ENCODE results near the gene GOLGA7B.

The GOLGA7B gene

DNA sequence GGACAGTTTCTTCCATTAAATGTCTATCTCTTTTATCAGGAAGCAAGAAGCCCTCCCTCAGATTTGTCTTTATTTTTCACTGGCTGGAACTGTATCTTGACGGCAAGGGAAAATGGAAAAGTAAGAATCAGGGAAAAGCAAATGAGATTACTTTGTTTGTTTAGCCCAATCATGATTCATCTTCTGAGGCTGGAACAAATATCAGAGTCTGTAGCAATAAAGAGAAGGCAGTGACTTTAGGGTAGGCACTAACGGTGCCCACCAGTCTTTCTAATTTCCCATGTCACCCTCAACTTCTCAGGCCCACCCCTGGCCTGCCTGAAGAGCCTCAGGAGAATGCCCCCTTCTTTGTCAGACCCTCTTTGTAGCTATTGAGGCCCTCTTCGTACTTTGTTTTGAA lies 36.3 kb upstream of the GOLGA7B start:
- Histone ChIP-seq H3K27ac (replicated peaks; ENCODE audit: low read length) (no peak overlapping the region), H3K9me3 (replicated peaks in 1 of 2; ENCODE audit: control insufficient read depth in 2 of 2, insufficient read depth in 1 of 2, low read depth in 1 of 2, low read length in 2 of 2) (no peaks in the 10 kb centered on the region), H3K14ac (ENCODE audit: low read length) (no peak overlapping the region), H3K27me3 (ENCODE audit: control insufficient read depth in 3 of 3, insufficient read depth in 3 of 3, low read depth in 1 of 3, low read length in 3 of 3) (peaks cover 0 to 35% (median 0%) of the 10 kb centered on the region in 3 experiments), H2BK120ac (ENCODE audit: low read depth, low read length) (no peak overlapping the region), H2BK15ac (ENCODE audit: low read length) (no peak overlapping the region), H3K4me2 (ENCODE audit: insufficient read depth, low read length, poor library complexity, severe bottlenecking) (no peak overlapping the region), H3K4me3 (ENCODE audit: low read length in 2 of 2) (no peak overlapping the region), H3K9ac (ENCODE audit: low read depth, low read length, poor library complexity) (no peak overlapping the region), H3K36me3 (replicated peaks in 1 of 2; ENCODE audit: control insufficient read depth in 2 of 2, insufficient read depth in 2 of 2, low read length in 2 of 2) (no peaks in the 10 kb centered on the region), H4K8ac (ENCODE audit: low read depth, low read length) (no peak overlapping the region), H3K18ac (ENCODE audit: low read length) (no peak overlapping the region), H4K91ac (ENCODE audit: low read depth, low read length, poor library complexity) (no peak overlapping the region), H3K4me1 (ENCODE audit: control insufficient read depth in 2 of 2, insufficient read depth in 1 of 2, low read depth in 1 of 2, low read length in 2 of 2) (no peaks in the 10 kb centered on the region), H2AK5ac (ENCODE audit: low read depth, low read length) (no peak overlapping the region), H2BK5ac (ENCODE audit: low read length) (no peak overlapping the region), H3K79me1 (ENCODE audit: low read depth, low read length) (no peaks in the 10 kb centered on the region), H2AFZ (ENCODE audit: low read length) (no peak overlapping the region), H2BK12ac (ENCODE audit: low read length) (no peak overlapping the region), H3K4ac (ENCODE audit: low read length) (no peak overlapping the region), H3K23ac (ENCODE audit: low read depth, low read length, poor library complexity) (no peak overlapping the region)
- WGBS, 2 donors (ENCODE audit: extremely low coverage in 2 of 2, insufficient read length in 2 of 2, insufficient replicate concordance in 1 of 2) = no CpG with 5 or more reads among the region's 3 CpGs
- no peak for DNase-seq (ENCODE audit: low spot score)

DNA sequence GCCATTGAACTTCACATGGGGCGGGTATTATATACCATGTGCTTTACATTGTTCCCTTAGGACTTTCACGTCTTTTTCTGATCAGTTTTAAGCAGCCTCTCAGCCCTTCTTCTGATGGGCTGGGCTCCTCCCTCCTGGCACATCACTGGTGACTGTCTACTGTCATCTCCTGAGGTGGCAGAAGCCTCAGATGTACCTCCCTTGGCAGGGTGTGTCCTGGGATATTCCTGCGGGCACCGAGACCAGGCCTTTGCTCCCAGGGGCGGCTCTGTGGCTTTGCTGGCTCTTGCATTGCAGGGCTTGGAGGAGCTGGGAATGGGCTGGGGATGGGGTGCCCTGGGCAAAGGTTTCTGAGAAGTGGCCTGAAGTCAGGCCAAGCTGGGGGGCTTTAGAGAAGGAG lies 34.6 kb upstream of the GOLGA7B start:
- H3K27me3 ChIP-seq (ENCODE audit: control insufficient read depth in 3 of 3, insufficient read depth in 3 of 3, low read depth in 1 of 3, low read length in 3 of 3) = peaks cover 0 to 47% (median 0%) of the 10 kb centered on the region in 3 experiments
- H3K27ac ChIP-seq (replicated peaks; ENCODE audit: low read length) = no peak overlapping the region
- H3K4ac ChIP-seq (ENCODE audit: low read length) = no peak overlapping the region
- no peak overlapping the region for H3K4me2 ChIP-seq (ENCODE audit: insufficient read depth, low read length, poor library complexity, severe bottlenecking)
- no peak overlapping the region for H2AFZ ChIP-seq (ENCODE audit: low read length)
- no peak overlapping the region for H2BK5ac ChIP-seq (ENCODE audit: low read length)
- H3K18ac ChIP-seq (ENCODE audit: low read length) = no peak overlapping the region
- DNase-seq (ENCODE audit: low spot score) = no peak
- no peak overlapping the region for H3K9ac ChIP-seq (ENCODE audit: low read depth, low read length, poor library complexity)
- H3K9me3 ChIP-seq (replicated peaks in 1 of 2; ENCODE audit: control insufficient read depth in 2 of 2, insufficient read depth in 1 of 2, low read depth in 1 of 2, low read length in 2 of 2) = no peaks in the 10 kb centered on the region
- no CpG with 5 or more reads among the region's 5 CpGs for WGBS, 2 donors (ENCODE audit: extremely low coverage in 2 of 2, insufficient read length in 2 of 2, insufficient replicate concordance in 1 of 2)
- H3K23ac ChIP-seq (ENCODE audit: low read depth, low read length, poor library complexity) = no peak overlapping the region
- no peak overlapping the region for H2BK12ac ChIP-seq (ENCODE audit: low read length)
- H2BK15ac ChIP-seq (ENCODE audit: low read length) = no peak overlapping the region
- H3K79me1 ChIP-seq (ENCODE audit: low read depth, low read length) = no peaks in the 10 kb centered on the region
- no peak overlapping the region for H2BK120ac ChIP-seq (ENCODE audit: low read depth, low read length)
- no peaks in the 10 kb centered on the region for H3K4me1 ChIP-seq (ENCODE audit: control insufficient read depth in 2 of 2, insufficient read depth in 1 of 2, low read depth in 1 of 2, low read length in 2 of 2)
- H3K36me3 ChIP-seq (replicated peaks in 1 of 2; ENCODE audit: control insufficient read depth in 2 of 2, insufficient read depth in 2 of 2, low read length in 2 of 2) = no peaks in the 10 kb centered on the region
- no peak overlapping the region for H3K4me3 ChIP-seq (ENCODE audit: low read length in 2 of 2)
- H4K91ac ChIP-seq (ENCODE audit: low read depth, low read length, poor library complexity) = no peak overlapping the region
- H2AK5ac ChIP-seq (ENCODE audit: low read depth, low read length) = no peak overlapping the region
- no peak overlapping the region for H4K8ac ChIP-seq (ENCODE audit: low read depth, low read length)
- no peak overlapping the region for H3K14ac ChIP-seq (ENCODE audit: low read length)

DNA sequence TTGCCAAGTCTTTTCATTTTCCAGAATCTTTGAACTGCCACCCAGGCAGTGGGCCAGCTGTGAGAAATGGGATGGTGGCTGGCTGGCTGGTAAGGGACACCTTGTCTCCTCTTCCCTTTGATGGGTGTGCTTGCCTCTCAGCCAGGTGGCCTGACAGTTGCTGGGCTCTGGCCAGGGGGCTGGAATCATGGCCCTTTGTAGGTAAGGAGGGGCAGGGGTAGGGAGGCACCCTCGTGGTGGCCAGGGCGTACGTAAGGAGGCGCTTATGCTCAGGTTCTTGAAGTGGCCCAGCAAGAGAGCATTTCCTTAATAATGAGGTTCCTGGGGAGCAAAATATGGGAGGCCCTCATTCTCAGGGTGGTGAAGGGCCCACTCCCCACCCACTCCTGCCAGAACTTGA lies 33.0 kb upstream of the GOLGA7B start:
- no peaks in the 10 kb centered on the region for H3K36me3 ChIP-seq (replicated peaks in 1 of 2; ENCODE audit: control insufficient read depth in 2 of 2, insufficient read depth in 2 of 2, low read length in 2 of 2)

DNA sequence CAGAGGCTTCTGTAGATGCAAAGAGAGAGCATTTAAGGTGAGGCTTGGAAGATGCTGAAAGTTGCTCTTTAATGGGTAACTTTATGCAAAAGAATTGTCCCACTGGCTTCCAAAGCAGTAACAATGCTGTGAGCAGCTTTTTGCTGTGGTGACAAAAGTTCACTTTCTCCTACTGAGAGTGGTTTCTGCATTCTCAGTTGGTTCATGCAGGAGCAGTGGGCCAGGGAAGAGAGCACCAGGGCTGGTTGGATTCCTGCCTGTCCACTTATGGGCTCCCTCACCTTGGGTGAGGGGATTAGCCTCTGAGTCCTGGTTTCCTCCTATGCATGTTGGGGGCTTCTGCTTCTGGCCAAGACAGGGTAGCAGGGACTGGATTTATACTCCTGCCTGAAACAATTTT lies 31.1 kb upstream of the GOLGA7B start:
- H3K23ac ChIP-seq (ENCODE audit: low read depth, low read length, poor library complexity) = no peak overlapping the region
- no peaks in the 10 kb centered on the region for H3K79me1 ChIP-seq (ENCODE audit: low read depth, low read length)
- H3K4me1 ChIP-seq (ENCODE audit: control insufficient read depth in 2 of 2, insufficient read depth in 1 of 2, low read depth in 1 of 2, low read length in 2 of 2) = peaks cover 0 to 9% of the 10 kb centered on the region in 2 donors
- H2BK15ac ChIP-seq (ENCODE audit: low read length) = no peak overlapping the region
- H2BK12ac ChIP-seq (ENCODE audit: low read length) = no peak overlapping the region
- no peak overlapping the region for H2BK5ac ChIP-seq (ENCODE audit: low read length)
- no peak for DNase-seq (ENCODE audit: low spot score)
- H3K36me3 ChIP-seq (replicated peaks in 1 of 2; ENCODE audit: control insufficient read depth in 2 of 2, insufficient read depth in 2 of 2, low read length in 2 of 2) = no peaks in the 10 kb centered on the region
- no peak overlapping the region for H3K14ac ChIP-seq (ENCODE audit: low read length)
- H3K27ac ChIP-seq (replicated peaks; ENCODE audit: low read length) = no peak overlapping the region
- no peak overlapping the region for H4K8ac ChIP-seq (ENCODE audit: low read depth, low read length)
- peaks cover 0 to 59% (median 0%) of the 10 kb centered on the region in 3 experiments for H3K27me3 ChIP-seq (ENCODE audit: control insufficient read depth in 3 of 3, insufficient read depth in 3 of 3, low read depth in 1 of 3, low read length in 3 of 3)
- no peak overlapping the region for H3K4me3 ChIP-seq (ENCODE audit: low read length in 2 of 2)
- no peak overlapping the region for H2AK5ac ChIP-seq (ENCODE audit: low read depth, low read length)
- no peak overlapping the region for H2BK120ac ChIP-seq (ENCODE audit: low read depth, low read length)
- H3K9ac ChIP-seq (ENCODE audit: low read depth, low read length, poor library complexity) = no peak overlapping the region
- H4K91ac ChIP-seq (ENCODE audit: low read depth, low read length, poor library complexity) = no peak overlapping the region
- H2AFZ ChIP-seq (ENCODE audit: low read length) = no peak overlapping the region
- H3K18ac ChIP-seq (ENCODE audit: low read length) = no peak overlapping the region
- no peak overlapping the region for H3K4ac ChIP-seq (ENCODE audit: low read length)
- H3K9me3 ChIP-seq (replicated peaks in 1 of 2; ENCODE audit: control insufficient read depth in 2 of 2, insufficient read depth in 1 of 2, low read depth in 1 of 2, low read length in 2 of 2) = no peaks in the 10 kb centered on the region
- H3K4me2 ChIP-seq (ENCODE audit: insufficient read depth, low read length, poor library complexity, severe bottlenecking) = no peak overlapping the region

More for the DNA sequence above, 33.0 kb upstream of the GOLGA7B start:
- no peak overlapping the region for H3K4ac ChIP-seq (ENCODE audit: low read length)
- no peak overlapping the region for H4K91ac ChIP-seq (ENCODE audit: low read depth, low read length, poor library complexity)
- H3K9me3 ChIP-seq (replicated peaks in 1 of 2; ENCODE audit: control insufficient read depth in 2 of 2, insufficient read depth in 1 of 2, low read depth in 1 of 2, low read length in 2 of 2) = no peaks in the 10 kb centered on the region
- no peak for DNase-seq (ENCODE audit: low spot score)
- H3K14ac ChIP-seq (ENCODE audit: low read length) = no peak overlapping the region
- no peak overlapping the region for H2BK15ac ChIP-seq (ENCODE audit: low read length)
- peak overlapping the region; percentile 50 for H2AK5ac ChIP-seq (ENCODE audit: low read depth, low read length)
- H3K23ac ChIP-seq (ENCODE audit: low read depth, low read length, poor library complexity) = no peak overlapping the region
- H3K4me2 ChIP-seq (ENCODE audit: insufficient read depth, low read length, poor library complexity, severe bottlenecking) = no peak overlapping the region
- no CpG with 5 or more reads among the region's 4 CpGs for WGBS, 2 donors (ENCODE audit: extremely low coverage in 2 of 2, insufficient read length in 2 of 2, insufficient replicate concordance in 1 of 2)
- H3K27ac ChIP-seq (replicated peaks; ENCODE audit: low read length) = no peak overlapping the region
- no peaks in the 10 kb centered on the region for H3K79me1 ChIP-seq (ENCODE audit: low read depth, low read length)
- H2BK12ac ChIP-seq (ENCODE audit: low read length) = no peak overlapping the region
- H2BK120ac ChIP-seq (ENCODE audit: low read depth, low read length) = no peak overlapping the region
- peak overlapping the region; percentile 11 for H3K18ac ChIP-seq (ENCODE audit: low read length)
- peaks cover 0 to 4% of the 10 kb centered on the region in 2 donors for H3K4me1 ChIP-seq (ENCODE audit: control insufficient read depth in 2 of 2, insufficient read depth in 1 of 2, low read depth in 1 of 2, low read length in 2 of 2)
- no peak overlapping the region for H2AFZ ChIP-seq (ENCODE audit: low read length)
- H2BK5ac ChIP-seq (ENCODE audit: low read length) = no peak overlapping the region
- no peak overlapping the region for H3K4me3 ChIP-seq (ENCODE audit: low read length in 2 of 2)
- peaks cover 0 to 57% (median 0%) of the 10 kb centered on the region in 3 experiments for H3K27me3 ChIP-seq (ENCODE audit: control insufficient read depth in 3 of 3, insufficient read depth in 3 of 3, low read depth in 1 of 3, low read length in 3 of 3)
- no peak overlapping the region for H4K8ac ChIP-seq (ENCODE audit: low read depth, low read length)
- H3K9ac ChIP-seq (ENCODE audit: low read depth, low read length, poor library complexity) = no peak overlapping the region

All from neuronal stem cell (in vitro differentiated cells).